Kidney epithelial cell (primary cell): Measurements from ENCODE around the gene EPB41. TPM values are rescaled to one million over a fixed set of nuclear protein-coding genes. Genes with fewer than 3 reads are reported as not detected.
"Not testable (repeated sequence)": the region's sequence is repeated elsewhere in the genome, so short reads cannot be mapped to it uniquely, and the experiment has no call there.

Experiments used
- DNase-seq: peaks from one replicate; pipeline ENCODE4 v3.0.0-alpha.2; 2010; ENCODE audit warnings: low read depth
- H3K27me3 ChIP-seq: 2 replicates; pipeline ENCODE4 v1.6.0; 2011; ENCODE audit warnings: low read length; ENCODE audit not compliant: control insufficient read depth, insufficient read depth
- H3K36me3 ChIP-seq: 2 replicates; pipeline ENCODE4 v1.5.1; 2011; ENCODE audit warnings: low read length; ENCODE audit not compliant: control insufficient read depth, insufficient read depth
- H3K4me3 ChIP-seq: 2 replicates; pipeline ENCODE4 v1.5.1; 2011; ENCODE audit warnings: low read depth, mild to moderate bottlenecking, control low read depth, low read length
- total RNA-seq: library from RNA; depleted of rRNA; stranded (reverse); fragments of >200 nt; gene quantifications from 2 replicates; pipeline ENCODE4 v1.2.3, GENCODE V29; 2015
- TF ChIP-seq, protein P1 (sequence below): IDR thresholded peaks from 2 replicates; pipeline ENCODE4 v1.5.1; 2011; ENCODE audit warnings: mild to moderate bottlenecking, moderate library complexity, low read length, control low read depth, inconsistent platforms; ENCODE audit not compliant: insufficient read depth, poor library complexity, severe bottlenecking

Gene EPB41
- total RNA-seq, 1 donor from 2014 or later, result 40.7 TPM

DNA sequence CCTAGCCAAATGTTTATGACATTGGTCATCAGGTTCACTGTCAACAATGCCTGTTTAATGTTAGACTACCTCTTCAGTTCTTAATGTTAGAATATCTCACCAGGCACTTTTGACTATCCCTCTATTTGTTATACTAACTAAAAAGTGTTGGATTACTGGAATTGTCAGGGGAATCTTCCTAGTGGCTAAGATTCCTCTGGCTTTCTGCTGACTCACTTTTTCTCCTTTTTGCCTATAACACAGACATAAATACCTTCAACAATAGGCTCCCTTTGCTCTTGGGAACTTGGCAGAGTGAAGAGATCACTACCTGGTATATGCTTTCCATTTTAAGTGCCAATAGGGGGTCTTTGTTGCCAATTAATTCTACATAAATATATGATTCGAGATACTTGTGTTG is 140.8 kb downstream of the EPB41 start:
- Histone ChIP-seq H3K4me3 (no peak overlapping the region), H3K36me3 (peaks cover 1% of the 10 kb centered on the region), H3K27me3 (no peaks in the 10 kb centered on the region)
- TF ChIP-seq, protein P1, sequence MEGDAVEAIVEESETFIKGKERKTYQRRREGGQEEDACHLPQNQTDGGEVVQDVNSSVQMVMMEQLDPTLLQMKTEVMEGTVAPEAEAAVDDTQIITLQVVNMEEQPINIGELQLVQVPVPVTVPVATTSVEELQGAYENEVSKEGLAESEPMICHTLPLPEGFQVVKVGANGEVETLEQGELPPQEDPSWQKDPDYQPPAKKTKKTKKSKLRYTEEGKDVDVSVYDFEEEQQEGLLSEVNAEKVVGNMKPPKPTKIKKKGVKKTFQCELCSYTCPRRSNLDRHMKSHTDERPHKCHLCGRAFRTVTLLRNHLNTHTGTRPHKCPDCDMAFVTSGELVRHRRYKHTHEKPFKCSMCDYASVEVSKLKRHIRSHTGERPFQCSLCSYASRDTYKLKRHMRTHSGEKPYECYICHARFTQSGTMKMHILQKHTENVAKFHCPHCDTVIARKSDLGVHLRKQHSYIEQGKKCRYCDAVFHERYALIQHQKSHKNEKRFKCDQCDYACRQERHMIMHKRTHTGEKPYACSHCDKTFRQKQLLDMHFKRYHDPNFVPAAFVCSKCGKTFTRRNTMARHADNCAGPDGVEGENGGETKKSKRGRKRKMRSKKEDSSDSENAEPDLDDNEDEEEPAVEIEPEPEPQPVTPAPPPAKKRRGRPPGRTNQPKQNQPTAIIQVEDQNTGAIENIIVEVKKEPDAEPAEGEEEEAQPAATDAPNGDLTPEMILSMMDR, result no peak
- no peak for DNase-seq

DNA sequence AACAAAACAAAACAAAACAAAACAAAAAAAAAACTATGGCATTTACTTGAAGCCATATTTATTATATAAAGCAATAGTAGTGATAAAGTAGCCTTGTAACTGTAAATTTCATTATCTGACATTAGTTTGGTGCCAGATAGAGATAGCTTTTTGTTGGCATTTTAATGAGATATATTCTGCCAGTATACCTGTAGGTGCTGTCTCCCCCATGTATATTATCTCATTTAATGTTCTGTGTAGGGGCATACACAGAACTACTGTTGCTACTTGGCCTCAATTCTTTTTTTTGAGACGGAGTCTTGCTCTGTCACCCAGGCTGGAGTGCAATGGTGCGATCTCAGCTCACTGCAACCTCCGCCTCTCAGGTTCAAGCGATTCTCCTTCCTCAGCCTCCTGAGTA is 141.9 kb downstream of the EPB41 start:
- H3K4me3 ChIP-seq, result no peak overlapping the region
- no peaks in the 10 kb centered on the region for H3K27me3 ChIP-seq
- peaks cover 1% of the 10 kb centered on the region for H3K36me3 ChIP-seq
- DNase-seq, result no peak
- TF ChIP-seq, protein P1, result no peak

DNA sequence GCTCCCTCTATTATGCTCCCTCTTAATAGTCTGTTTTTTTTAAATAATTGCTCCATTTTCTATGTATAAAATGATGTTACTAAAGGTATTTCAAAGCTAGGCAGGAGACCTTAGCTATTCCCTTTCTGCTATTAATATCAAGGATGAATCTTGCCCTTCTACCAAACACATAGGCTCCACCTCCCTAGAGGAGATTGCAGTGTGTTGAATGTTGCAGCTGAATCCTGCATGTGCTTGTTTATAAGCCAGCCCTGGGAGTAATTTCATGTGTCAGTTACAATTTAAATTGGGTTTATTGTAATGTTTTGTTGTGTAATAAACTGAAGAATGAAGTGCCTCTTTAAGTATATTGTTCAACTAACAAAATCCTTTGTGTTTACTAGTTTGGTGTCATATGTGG is 143.3 kb downstream of the EPB41 start:
- H3K27me3 ChIP-seq, result no peaks in the 10 kb centered on the region
- no peak overlapping the region for H3K4me3 ChIP-seq
- TF ChIP-seq, protein P1, result no peak
- peaks cover 1% of the 10 kb centered on the region for H3K36me3 ChIP-seq
- no peak for DNase-seq

DNA sequence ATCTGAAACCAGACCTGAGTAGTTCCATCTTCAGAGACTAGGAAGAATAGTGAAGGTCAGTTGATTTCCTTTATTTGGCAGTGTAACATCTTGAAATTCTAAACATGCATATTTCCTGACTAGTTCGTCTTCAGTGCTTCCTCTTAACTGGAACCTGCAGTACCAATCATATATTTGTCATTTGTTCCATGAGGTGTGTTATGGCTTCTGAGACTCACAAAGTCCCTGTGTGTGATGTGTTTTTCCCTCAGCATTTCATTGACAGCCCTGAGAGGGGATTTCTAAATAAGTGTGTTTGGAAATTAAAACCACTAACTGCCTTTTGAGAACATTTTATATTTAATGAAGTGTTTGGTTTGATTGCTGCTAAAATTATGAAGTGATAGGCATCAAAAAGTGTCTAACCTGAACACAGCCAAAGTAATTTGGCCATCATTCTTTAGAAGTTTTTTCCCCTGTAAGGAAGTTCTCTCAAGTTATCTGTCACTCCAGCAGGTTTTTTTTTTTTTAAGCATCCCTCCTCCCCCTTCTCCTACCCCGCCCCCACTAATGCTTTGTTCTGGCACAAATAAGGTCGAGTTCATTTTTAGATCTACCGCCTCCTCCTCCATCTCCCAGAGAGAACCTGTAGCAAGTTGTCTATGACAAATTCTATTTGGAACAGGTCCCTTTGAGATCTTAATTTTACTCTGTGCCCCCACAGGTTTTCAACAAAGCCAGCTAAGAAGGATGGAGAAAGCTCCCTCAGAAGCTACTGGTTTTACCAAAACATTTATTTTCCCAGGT is 148.0 kb downstream of the EPB41 start:
- H3K4me3 ChIP-seq, result no peak overlapping the region
- TF ChIP-seq, protein P1, result no peak
- no peaks in the 10 kb centered on the region for H3K27me3 ChIP-seq
- no peaks in the 10 kb centered on the region for H3K36me3 ChIP-seq
- DNase-seq, result no peak

DNA sequence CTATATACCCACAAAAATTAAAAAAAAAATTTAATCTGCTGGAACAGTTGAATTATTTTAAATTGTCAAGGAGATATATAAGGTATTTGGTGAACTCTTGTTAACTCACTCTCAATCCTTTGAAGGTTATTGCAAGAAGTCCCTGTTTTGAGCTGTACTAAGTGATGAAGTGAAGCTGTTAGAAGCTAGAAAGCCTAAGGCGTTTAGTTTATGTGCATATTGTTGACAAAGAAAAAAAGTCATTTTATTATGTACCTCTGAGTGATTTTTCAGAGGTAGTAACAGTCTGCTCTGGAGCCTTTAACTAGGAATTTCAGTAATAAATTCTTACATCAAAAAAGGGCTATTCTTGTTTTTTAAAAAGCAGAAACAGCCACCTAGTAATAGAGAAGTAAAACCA is 149.7 kb downstream of the EPB41 start:
- H3K4me3 ChIP-seq, result no peak overlapping the region
- DNase-seq, result no peak
- TF ChIP-seq, protein P1, result no peak
- no peaks in the 10 kb centered on the region for H3K36me3 ChIP-seq
- no peaks in the 10 kb centered on the region for H3K27me3 ChIP-seq

DNA sequence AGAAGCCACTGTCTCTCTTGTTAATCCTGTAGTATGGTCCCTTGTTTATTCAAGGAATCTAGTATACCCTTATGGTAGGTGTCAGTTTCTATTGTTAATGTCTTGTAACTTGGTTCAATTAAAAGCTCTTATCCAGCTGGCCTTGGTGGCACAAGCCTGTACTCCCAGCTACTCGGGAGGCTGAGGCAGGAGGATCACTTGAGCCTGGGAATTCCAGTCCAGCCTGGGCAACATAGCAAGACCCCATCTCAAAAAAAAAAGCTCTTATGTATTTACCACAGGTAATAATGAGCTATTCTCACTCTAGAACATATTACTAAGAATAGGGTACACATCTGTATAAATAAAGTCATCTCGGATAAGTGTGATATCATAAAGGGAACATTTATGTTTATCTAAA is 162.8 kb downstream of the EPB41 start:
- TF ChIP-seq, protein P1, result no peak
- no peaks in the 10 kb centered on the region for H3K27me3 ChIP-seq
- no peaks in the 10 kb centered on the region for H3K36me3 ChIP-seq
- DNase-seq, result no peak
- no peak overlapping the region for H3K4me3 ChIP-seq

DNA sequence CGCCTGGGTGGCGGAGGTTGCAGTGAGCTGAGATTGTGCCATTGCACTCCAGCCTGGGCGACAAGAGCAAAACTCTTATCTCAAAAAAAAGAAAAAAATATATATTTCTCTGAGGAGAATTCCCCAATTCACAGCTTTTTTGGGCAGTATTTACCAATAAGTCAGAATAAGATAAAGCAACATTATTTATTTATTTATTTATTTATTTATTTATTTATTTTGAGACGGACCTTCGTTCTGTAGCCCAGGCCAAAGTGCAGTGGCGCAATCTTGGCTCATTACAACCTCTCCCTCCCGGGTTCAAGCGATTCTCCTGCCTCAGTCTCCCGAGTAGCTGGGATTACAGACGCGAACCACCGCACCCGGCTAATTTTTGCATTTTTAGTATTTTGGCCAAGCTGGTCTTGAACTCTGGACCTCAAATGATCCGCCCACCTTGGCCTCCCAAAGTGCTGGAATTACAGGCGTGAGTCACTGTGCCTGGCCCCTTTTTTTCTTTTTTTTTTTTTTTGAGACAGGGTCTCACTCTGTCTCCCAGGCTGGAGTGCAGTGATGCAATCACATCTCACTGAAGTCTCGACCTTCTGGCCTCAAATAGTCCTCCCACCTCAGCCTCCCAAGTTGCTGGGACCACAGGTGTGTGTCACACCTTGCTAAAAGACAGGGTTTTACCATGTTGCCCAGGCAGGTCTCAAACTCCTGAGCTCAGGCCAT is 165.7 kb downstream of the EPB41 start:
- DNase-seq, H3K27me3 ChIP-seq, H3K4me3 ChIP-seq, H3K36me3 ChIP-seq: not testable (repeated sequence)
